NB4 (cell line): ENCODE results near the gene OTUB1.
"Not testable (repeated sequence)": the region's sequence is repeated elsewhere in the genome, so short reads cannot be mapped to it uniquely, and the experiment has no call there.

ENCODE experiments used
- DNase-seq: peaks from one replicate; pipeline ENCODE4 v3.0.0; 2010; ENCODE audit warnings: low read depth
- H3K4me3 ChIP-seq: one replicate; pipeline ENCODE4 v1.5.1; 2011; ENCODE audit warnings: mild to moderate bottlenecking, low read depth, low read length, moderate library complexity
- CTCF ChIP-seq: IDR thresholded peaks from one replicate; pipeline ENCODE4 v1.5.1; 2012; ENCODE audit warnings: low read depth, low read length
- MAX ChIP-seq: IDR thresholded peaks from 2 replicates; pipeline ENCODE4 v1.6.1; 2011; ENCODE audit warnings: low read depth, low read length
- MYC ChIP-seq: IDR thresholded peaks from 2 replicates; pipeline ENCODE4 v1.6.1; 2011; ENCODE audit warnings: low read depth, low read length
- POLR2A ChIP-seq: IDR thresholded peaks from 2 replicates; pipeline ENCODE4 v1.6.1; 2011; ENCODE audit warnings: mild to moderate bottlenecking; ENCODE audit not compliant: insufficient read length; ENCODE audit errors: extremely low read depth

Gene OTUB1

GRCh38 chr11:63970902-63971301, 15.3 kb upstream of the OTUB1 start:
- no peak overlapping the region for H3K4me3 ChIP-seq
- peak; percentile 51 for DNase-seq
- TF ChIP-seq MAX = peak; percentile 63; the same call in 1 of the 2 replicates
- no peak for TF ChIP-seq CTCF
- TF ChIP-seq POLR2A = no peak
- TF ChIP-seq MYC = no peak

GRCh38 chr11:63973912-63974258, 12.4 kb upstream of the OTUB1 start:
- DNase-seq, H3K4me3 ChIP-seq: not testable (repeated sequence)

GRCh38 chr11:63974259-63975143, 11.7 kb upstream of the OTUB1 start, which contains the start of gene COX8A:
Gene COX8A, plus strand, starts transcription at chr11:63974620. Its CDS starts 61 bp downstream, at chr11:63974681.
- TF ChIP-seq MYC = no peak; the same call in none of the 2 replicates
- TF ChIP-seq POLR2A = peak; percentile 89
- no peak for TF ChIP-seq CTCF
- TF ChIP-seq MAX = peak; percentile 72
- DNase-seq = peak; percentile 100
- peak within 1 kb of the TSS; percentile 95 for H3K4me3 ChIP-seq

GRCh38 chr11:63978551-63979239, 7.5 kb upstream of the OTUB1 start:
- no peak overlapping the region for H3K4me3 ChIP-seq

GRCh38 chr11:63979426-63979825, 6.8 kb upstream of the OTUB1 start:
- no peak for DNase-seq

More at GRCh38 chr11:63978551-63979239, 7.5 kb upstream of the OTUB1 start:
- no peak for DNase-seq
- TF ChIP-seq MYC (no peak), CTCF (no peak), POLR2A (no peak), MAX (no peak)

More at GRCh38 chr11:63979426-63979825, 6.8 kb upstream of the OTUB1 start:
- TF ChIP-seq MAX (no peak), POLR2A (no peak), CTCF (no peak), MYC (no peak)
- no peak overlapping the region for H3K4me3 ChIP-seq
